Prostate gland (tissue), 2 donors: ENCODE results near the gene UNC79.

Experiments used
- CTCF ChIP-seq, 4 experiments: fragments of 200-600 bp in 2 of 4; fragments of 450-650 bp in 2 of 4; sonication (generic) in 2 of 4; IDR thresholded peaks; 1 replicate in 3 of 4; 2 replicates in 1 of 4; pipeline ENCODE4 v1.5.1; 2016 to 2019; ENCODE audit warnings: antibody characterized with exemption in 4 of 4, mild to moderate bottlenecking in 2 of 4, moderate library complexity in 2 of 4
- POLR2AphosphoS5 ChIP-seq: sonication (generic); formaldehyde crosslinking; IDR thresholded peaks from one replicate; pipeline ENCODE4 v1.6.1; 2017; ENCODE audit warnings: antibody characterized with exemption

GRCh38 chr14:93734086-93734822 is 303.5 kb downstream of the UNC79 start:
- TF ChIP-seq POLR2AphosphoS5 (no peak), CTCF (IDR thresholded peaks at IDR 0.05) (no peak)
